Lower lobe of right lung (tissue), 2 donors: Measurements from ENCODE around the gene TBCEL. TPM values are rescaled to one million over a fixed set of nuclear protein-coding genes. Genes with fewer than 3 reads are reported as not detected.

Experiments
- ATAC-seq, 2 donors: fragments of 200-7000 bp; cut with Tn5 transposase; one replicate each; pipeline ENCODE4 v1.9.1; 2020 to 2022; ENCODE audit warnings: mild to moderate bottlenecking in 2 of 2, moderate library complexity in 2 of 2
- DNase-seq: peaks from one replicate; pipeline ENCODE4 v3.0.0-alpha.2; 2020
- H3K27ac ChIP-seq: fragments of 200-600 bp; one replicate; pipeline ENCODE4 v1.8.0; 2022
- H3K27me3 ChIP-seq: fragments of 200-600 bp; one replicate; pipeline ENCODE4 v1.8.0; 2022; ENCODE audit warnings: low read depth
- H3K36me3 ChIP-seq: fragments of 200-600 bp; one replicate; pipeline ENCODE4 v1.8.0; 2022; ENCODE audit warnings: mild to moderate bottlenecking
- H3K4me1 ChIP-seq: fragments of 200-600 bp; one replicate; pipeline ENCODE4 v1.8.0; 2022
- H3K4me3 ChIP-seq: fragments of 200-600 bp; one replicate; pipeline ENCODE4 v1.8.0; 2022; ENCODE audit warnings: mild to moderate bottlenecking
- H3K9me3 ChIP-seq: fragments of 200-600 bp; one replicate; pipeline ENCODE4 v1.8.0; 2022
- intact Hi-C: fragments of 100-400 bp; cut with DNase I; formaldehyde crosslinking; loops from one replicate; pipeline ENCODE4 v1.11.0; 2022
- total RNA-seq: library from RNA; stranded (reverse); fragmentation: NEBNext Ultra II Directional; extraction: Animal tissue kit (Norgen Biotek cat#: 25700); gene quantifications from one replicate; pipeline ENCODE4 v1.2.1, GENCODE V29; 2021
- TF ChIP-seq, protein P1 (sequence below): fragments of 200-600 bp; IDR thresholded peaks from one replicate; pipeline ENCODE4 v1.8.0; 2022; ENCODE audit warnings: antibody characterized with exemption, mild to moderate bottlenecking
- donor health status: DM: no; HTN: yes; CAD: no; lungs with severe emphysema.

The TBCEL gene
- total RNA-seq, 1 donor from 2014 or later = 38.7 TPM

DNA sequence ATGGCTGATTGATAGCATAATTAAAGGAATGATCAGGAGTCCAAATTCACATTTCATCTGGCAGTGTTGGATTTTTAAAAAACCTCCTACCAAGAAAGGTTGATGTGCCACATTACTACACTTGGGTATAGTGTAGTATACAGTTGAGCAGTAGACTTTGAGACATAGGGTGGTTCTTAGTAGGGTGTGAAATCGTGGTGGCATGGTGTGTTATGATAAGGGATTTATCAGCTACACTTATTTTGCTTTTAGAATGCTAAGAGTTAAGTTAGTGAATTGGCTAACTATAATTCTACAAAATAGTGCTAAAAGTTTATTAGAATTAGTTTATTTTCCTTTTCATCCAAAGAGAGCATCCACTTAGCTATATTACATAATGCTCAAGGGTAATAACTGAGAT is 13.1 kb downstream of the TBCEL start:
- no peak overlapping the region for H3K27ac ChIP-seq
- DNase-seq (no peak), ATAC-seq (no peak)
- intact Hi-C loops = no loop called here
- H3K36me3 ChIP-seq = no peaks in the 10 kb centered on the region
- no peak overlapping the region for H3K4me3 ChIP-seq
- H3K9me3 ChIP-seq = no peaks in the 10 kb centered on the region
- no peaks in the 10 kb centered on the region for H3K27me3 ChIP-seq
- peaks cover 39% of the 10 kb centered on the region for H3K4me1 ChIP-seq
- TF ChIP-seq, protein P1, sequence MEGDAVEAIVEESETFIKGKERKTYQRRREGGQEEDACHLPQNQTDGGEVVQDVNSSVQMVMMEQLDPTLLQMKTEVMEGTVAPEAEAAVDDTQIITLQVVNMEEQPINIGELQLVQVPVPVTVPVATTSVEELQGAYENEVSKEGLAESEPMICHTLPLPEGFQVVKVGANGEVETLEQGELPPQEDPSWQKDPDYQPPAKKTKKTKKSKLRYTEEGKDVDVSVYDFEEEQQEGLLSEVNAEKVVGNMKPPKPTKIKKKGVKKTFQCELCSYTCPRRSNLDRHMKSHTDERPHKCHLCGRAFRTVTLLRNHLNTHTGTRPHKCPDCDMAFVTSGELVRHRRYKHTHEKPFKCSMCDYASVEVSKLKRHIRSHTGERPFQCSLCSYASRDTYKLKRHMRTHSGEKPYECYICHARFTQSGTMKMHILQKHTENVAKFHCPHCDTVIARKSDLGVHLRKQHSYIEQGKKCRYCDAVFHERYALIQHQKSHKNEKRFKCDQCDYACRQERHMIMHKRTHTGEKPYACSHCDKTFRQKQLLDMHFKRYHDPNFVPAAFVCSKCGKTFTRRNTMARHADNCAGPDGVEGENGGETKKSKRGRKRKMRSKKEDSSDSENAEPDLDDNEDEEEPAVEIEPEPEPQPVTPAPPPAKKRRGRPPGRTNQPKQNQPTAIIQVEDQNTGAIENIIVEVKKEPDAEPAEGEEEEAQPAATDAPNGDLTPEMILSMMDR = no peak

DNA sequence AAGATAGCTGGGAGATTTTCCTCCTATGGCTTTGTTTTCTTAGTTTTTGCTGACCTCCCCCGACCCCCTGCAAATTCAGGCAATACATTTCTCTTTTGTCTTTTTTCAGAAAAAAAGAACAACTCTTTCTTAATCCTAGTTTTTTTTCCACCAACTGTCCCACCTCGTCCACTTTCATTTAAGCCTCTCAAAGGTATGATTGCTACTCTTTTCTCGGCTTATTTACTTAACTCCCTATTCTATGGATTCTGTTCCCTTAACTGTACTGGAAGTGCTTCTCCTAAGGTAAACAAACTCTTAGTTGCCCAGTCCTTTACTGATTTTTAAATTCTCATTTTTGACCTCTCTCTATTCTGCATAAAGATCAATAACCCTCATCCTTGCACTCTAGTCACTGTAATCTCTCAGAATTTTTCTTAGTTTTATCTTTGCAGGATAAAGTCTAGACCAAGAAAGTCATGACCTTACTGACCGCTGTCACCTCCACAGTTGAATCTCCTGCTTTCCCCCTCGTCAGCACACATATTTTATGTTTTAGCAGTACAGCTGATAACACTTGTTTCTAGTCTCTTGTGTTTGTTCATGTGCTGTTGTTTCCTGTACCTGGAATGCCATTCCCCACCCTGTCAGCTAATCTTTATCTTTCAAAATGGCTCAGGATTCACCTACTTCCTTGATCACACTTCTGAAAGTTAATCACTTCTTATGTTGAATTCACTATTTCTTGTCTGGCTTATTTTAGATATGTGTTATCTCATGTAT is 14.9 kb downstream of the TBCEL start:
- H3K4me3 ChIP-seq = no peak overlapping the region
- intact Hi-C loops = no loop called here
- no peaks in the 10 kb centered on the region for H3K9me3 ChIP-seq
- H3K36me3 ChIP-seq = no peaks in the 10 kb centered on the region
- TF ChIP-seq, protein P1 = no peak
- no peaks in the 10 kb centered on the region for H3K27me3 ChIP-seq
- ATAC-seq (no peak), DNase-seq (no peak)
- peaks cover 44% of the 10 kb centered on the region for H3K4me1 ChIP-seq
- H3K27ac ChIP-seq = no peak overlapping the region

DNA sequence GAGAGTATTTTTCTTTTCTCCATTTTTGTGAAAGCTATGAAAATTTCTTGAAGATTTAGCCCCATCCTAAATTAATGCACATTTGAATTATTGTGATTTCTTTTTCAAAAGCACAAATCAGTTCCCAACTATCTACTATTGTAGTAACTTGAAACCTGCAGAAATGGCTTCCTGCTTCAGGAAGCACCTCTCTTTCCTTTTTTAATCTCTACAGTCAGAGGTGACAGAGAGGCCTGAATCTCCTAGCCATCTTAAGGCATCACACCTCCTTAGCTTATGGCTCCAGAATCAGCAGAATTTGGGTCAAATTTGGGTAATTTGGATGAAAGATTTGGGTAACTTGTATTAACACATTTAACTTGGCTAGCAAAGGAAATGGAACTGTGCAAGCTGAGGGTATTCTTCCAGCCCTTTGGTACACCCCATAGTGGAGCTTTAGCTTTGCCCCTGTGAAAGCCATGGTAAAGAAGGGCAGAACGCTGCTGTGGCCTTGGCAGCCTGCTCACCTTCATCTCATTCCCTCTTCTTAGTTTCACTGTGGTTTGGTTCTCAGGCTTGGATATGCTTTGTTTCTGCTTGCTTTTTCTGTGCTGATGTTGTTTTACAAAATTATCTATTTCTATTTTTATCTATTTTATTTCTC is 16.2 kb downstream of the TBCEL start:
- H3K9me3 ChIP-seq = no peaks in the 10 kb centered on the region
- peak overlapping the region; percentile 66 for H3K27ac ChIP-seq
- no peaks in the 10 kb centered on the region for H3K36me3 ChIP-seq
- peaks cover 37% of the 10 kb centered on the region for H3K4me1 ChIP-seq
- DNase-seq (no peak), ATAC-seq (no peak)
- intact Hi-C loops = no loop called here
- TF ChIP-seq, protein P1 = no peak
- H3K4me3 ChIP-seq = no peak overlapping the region
- no peaks in the 10 kb centered on the region for H3K27me3 ChIP-seq

DNA sequence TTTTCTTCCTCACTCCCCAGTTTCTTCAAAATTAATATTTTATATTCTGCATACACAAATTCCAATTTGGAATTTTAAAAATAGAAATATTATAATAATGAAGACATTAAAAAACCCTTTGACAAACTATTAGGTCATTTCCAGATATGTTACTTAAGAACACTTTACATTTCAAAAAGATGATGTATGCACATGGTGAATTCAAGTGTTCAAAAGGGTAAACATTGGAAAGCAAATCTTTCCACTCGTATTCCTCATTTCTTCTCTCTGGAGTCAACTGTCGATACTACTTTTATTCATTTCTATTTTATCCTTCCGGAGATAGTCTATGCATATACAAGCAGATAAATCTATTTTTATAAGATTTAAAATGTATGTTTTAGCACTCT is 16.7 kb downstream of the TBCEL start:
- ATAC-seq (peak; percentile 55 to 79), DNase-seq (no peak)
- intact Hi-C loops = no loop called here
- Histone ChIP-seq H3K9me3 (no peaks in the 10 kb centered on the region), H3K27ac (peak overlapping the region; percentile 68), H3K4me3 (no peak overlapping the region), H3K36me3 (no peaks in the 10 kb centered on the region), H3K4me1 (peaks cover 33% of the 10 kb centered on the region), H3K27me3 (no peaks in the 10 kb centered on the region)
- TF ChIP-seq, protein P1 = no peak

DNA sequence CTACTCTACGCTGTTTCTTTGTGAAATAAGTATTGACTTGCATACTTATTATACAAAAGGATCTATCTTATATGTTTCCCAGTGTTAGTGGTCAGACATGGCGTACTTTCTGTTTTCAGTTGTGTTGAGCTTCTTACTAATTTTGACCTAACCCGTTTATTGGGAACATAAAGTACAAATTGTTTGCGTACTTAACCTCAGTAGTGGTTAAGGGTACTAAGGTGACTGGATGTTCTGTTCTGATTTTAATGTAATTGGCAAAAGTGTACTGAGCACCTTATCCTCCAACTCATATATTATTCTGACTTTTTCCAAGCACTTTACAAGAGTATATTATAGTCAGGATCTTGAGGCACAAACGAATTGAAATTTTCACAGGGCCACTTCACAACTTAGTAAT is 17.2 kb downstream of the TBCEL start:
- Histone ChIP-seq H3K27ac (peak overlapping the region; percentile 68), H3K27me3 (no peaks in the 10 kb centered on the region), H3K36me3 (peaks cover 4% of the 10 kb centered on the region), H3K4me1 (peaks cover 29% of the 10 kb centered on the region), H3K4me3 (no peak overlapping the region), H3K9me3 (no peaks in the 10 kb centered on the region)
- TF ChIP-seq, protein P1 = no peak
- DNase-seq = no peak
- intact Hi-C loops = no loop called here
- ATAC-seq = peak; percentile 61 to 84
